NCI-H748 (cell line): Measurements from ENCODE around the gene MAP2K6.
"Not testable (repeated sequence)": the region's sequence is repeated elsewhere in the genome, so short reads cannot be mapped to it uniquely, and the experiment has no call there.

Source experiments
- DNase-seq: peaks from one replicate; lab custom pipeline; 2025; ENCODE audit not compliant: unreplicated experiment; lab: John Stamatoyannopoulos, UW

Gene MAP2K6

DNA sequence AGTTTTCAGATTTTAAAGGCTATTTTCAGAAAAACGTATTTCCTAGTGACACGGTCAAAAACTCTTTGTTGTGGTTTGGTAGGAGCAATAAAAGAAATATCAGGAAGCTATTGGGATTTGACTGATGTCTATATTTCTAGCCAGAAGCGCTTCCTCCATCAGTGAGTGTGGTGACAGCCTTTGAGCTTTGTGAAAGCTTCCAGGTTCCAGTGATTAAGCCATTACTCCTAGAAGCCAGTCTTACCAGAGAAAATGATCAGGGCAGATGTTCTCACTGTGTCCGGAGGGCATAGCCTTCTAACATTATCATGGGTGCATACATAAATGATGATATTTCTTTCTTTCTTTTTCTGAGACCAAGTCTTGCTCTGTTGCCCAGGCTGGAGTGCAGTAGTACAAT is 39.6 kb downstream of the MAP2K6 start:
- no peak for DNase-seq

- DNase-seq = no peak
Measured at GRCh38 chr17:69455040-69455439, 40.5 kb downstream of the MAP2K6 start.

- no peak for DNase-seq
Measured at GRCh38 chr17:69457603-69458002, 43.1 kb downstream of the MAP2K6 start.

GRCh38 chr17:69460963-69461922 is 46.7 kb downstream of the MAP2K6 start:
- no peak for DNase-seq

- DNase-seq = no peak
Measured at GRCh38 chr17:69461951-69462369, 47.5 kb downstream of the MAP2K6 start.

- no peak for DNase-seq
Measured at GRCh38 chr17:69462882-69463281, 48.4 kb downstream of the MAP2K6 start.

DNA sequence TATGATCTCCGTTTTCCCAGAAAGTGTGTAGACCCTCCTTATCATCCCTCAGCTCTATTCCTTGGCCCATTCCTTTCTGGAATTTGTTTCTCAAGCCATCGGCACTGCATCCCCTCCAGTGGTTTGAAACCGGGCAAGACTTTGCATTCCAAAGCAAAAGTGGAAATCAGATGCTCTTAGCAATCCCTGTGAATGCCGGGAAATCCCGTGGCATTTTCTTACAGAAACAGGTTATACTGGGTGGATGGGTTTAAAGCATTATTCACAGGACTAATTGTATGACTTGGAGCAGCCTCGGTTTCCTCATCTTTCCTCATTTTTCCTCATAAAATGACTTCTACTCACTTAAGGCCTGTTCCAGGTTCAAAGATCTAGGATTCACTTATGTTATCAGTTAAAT is 52.0 kb downstream of the MAP2K6 start:
- DNase-seq = no peak

DNA sequence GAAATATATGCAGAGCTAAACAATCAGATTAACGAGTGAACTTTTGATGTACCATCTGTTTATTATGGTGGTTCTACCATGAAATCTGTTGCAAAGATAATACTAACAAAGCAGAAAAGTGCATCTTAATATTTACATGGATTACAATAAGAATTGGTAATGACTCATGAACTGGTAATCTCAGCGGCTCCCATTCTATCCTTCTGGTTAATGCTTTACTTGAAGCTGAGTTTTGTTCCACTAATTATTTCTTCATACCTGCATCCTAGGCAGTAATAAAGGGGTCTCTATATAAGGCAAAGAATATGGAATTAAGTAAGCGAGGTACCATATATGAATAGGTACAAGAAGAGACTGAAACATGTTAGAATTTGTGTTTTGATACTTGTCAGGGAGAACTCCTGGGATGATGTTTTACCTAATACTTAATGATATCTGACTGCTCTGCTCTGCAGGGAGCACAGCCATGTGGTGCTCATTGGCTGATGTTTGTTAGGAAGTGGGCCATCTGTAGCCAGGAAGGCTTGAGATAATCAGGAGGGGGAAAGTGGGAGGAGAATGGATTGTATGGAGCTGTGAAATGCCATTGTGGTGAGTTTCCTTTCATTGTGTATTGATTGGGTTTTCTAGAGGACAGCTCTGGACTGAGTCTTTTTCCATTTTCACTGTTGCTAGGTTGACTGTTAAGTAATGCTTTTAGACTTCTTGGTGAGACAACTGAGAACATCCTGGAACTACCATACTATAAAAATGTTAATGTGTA is 52.6 kb downstream of the MAP2K6 start:
- DNase-seq = peak; percentile 35

GRCh38 chr17:69468207-69468606 is 53.7 kb downstream of the MAP2K6 start:
- peak; percentile 18 for DNase-seq

- DNase-seq = no peak
Measured at GRCh38 chr17:69470702-69471101, 56.2 kb downstream of the MAP2K6 start.

DNA sequence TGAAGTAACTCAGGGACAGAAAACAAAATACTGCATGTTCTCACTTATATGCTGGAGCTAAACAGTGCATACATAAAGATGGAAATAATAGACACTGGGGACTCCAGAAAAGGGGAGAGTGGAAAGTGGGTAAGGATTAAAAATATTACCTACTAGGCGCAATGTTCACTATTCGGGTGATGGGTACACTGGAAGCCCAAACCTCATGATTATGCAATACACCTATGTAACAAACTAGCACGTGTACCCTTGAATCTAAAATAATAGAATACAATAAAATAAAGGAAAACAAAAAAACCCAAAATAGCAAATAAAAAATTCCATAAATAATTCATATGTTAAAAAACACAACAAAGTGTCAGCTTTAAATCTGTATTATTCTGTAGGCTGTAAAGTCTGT is 56.9 kb downstream of the MAP2K6 start:
- DNase-seq = no peak

DNA sequence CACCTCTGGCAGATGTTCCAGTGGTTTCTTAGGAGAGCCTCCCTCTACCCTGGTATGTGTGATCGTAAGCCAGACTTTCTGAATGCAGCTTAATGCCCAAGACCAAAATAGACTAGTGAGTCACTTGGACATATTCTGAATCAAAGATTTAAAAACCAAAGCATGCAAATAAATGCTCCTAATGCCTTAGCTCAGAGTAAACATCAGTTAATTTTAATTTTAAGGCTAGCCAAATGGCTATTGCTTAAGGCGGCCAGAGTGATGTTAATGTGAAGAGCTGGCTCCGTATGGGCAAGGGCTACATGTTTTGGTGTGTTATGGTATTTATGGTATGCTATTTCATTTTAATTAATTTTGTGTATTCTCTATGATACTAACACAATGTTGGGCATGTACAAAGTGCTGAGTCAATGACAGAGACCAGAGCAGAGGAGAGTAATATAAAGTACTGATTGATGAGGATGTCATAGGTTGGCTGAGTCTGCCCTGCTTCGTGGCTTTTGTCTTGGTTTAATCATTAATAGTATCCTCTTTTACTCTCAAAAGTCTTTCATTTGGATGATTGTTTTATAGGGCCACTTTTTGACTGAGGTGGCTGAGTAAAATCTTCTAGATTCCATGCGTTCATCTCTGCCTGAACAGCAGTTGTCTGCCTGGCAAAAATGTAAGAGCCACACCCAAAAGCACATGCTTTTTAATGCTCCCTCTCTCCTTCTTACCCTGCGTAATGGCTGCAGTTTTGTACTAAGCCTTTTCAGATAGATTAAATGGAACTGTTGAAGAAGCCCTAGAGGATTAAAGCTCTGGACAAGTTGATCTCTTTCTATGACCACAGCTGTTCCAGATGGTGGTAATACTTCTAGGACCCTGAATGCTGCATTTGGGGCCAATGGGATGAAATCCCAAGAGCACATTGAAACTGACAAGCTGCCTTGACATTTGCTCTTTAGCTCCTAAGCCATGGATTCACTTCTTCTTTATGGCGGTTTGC is 59.6 kb downstream of the MAP2K6 start:
- DNase-seq = no peak

GRCh38 chr17:69477204-69477902 is 62.9 kb downstream of the MAP2K6 start:
- no peak for DNase-seq

DNA sequence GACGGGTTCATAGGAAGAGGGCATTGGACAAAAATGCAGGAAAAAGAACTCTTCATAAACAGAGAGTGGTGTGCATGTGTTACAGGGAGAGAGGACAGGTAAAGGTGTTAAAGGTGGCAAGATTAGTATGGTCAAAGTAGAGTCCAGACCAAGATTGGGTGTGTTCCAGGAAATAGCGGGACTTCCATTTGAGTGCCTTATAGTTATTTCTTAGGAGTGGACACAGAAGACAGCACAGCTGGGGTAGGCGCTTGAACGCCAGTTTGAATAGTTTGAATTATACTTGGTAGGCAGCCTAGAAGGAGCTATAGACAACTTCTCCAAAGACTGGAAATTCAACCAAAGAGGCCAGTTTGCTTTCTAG is 63.4 kb downstream of the MAP2K6 start:
- DNase-seq = no peak

DNA sequence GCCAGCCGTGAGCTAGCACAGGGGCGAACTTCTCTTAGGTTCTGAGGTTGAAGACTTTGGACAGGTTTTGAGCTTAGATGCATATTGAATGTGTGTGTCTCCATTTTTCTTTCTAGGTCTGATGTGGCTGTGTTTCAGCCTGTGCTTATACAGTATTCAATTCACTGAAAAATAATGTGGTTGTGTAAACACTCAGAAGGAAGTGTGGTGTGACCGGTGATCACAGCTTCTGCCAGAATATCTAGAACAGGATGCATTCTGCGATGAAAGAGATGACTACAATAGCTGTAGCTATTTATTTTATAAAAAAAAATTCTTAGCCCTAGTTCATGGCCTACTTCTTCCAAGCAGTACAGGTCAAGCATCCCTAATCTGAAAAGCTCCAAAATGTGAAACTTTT is 64.4 kb downstream of the MAP2K6 start:
- DNase-seq = no peak

DNA sequence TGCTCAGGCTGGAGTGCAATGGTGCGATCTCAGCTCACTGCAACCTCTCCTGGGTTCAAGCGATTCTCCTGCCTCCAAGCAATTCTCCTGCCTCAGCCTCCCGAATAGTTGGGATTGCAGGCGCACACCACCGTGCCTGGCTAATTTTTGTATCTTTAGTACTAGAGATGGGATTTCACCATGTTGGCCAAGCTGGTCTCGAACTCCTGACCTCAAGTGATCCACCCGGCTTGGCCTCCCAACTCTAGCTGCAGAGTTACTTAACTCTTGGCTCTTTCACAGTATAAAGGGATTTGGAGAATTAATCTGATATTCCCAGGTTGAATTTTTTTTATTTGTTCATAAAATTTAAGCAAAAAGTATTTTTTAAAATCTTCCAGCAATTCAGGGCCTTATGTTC is 65.3 kb downstream of the MAP2K6 start:
- not testable (repeated sequence) for DNase-seq

DNA sequence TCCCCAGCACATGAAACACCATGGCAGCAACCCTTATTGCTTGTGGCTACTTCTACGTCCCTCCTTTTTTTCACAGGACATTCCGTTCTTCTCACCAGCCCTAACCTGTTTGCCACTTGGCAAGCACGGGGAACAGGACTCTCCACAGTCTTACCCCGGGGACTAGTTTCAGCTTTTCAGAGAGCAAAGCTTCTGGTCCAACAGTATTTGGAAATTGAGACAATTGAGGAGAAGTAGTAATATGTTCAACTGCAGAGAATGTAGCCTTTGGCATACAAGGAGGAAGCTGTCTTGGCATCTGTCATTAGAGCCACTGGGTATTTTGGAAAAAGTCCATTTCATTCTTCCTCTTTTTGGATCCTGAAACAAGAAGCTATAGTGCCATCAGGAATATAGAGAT is 65.7 kb downstream of the MAP2K6 start:
- no peak for DNase-seq

DNA sequence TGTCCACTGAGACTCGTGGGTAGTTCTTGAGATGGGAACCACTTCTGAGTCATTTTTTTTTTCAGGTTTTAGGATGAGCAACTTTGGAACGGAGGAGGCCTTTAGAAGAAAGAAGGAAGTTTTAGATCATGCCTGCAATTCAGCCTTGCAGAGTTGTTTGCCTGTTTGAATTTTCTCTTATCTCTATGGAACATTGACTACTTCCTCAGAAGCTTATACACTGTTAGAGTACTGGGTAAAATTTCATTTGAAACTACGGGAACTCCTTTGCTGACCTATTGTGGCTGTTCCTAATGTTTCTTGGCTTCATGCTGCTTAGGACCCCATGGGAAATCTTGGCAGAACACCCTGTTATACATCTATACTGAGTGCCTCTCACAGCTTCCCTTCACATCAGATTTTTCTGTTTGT is 70.8 kb downstream of the MAP2K6 start:
- no peak for DNase-seq

DNA sequence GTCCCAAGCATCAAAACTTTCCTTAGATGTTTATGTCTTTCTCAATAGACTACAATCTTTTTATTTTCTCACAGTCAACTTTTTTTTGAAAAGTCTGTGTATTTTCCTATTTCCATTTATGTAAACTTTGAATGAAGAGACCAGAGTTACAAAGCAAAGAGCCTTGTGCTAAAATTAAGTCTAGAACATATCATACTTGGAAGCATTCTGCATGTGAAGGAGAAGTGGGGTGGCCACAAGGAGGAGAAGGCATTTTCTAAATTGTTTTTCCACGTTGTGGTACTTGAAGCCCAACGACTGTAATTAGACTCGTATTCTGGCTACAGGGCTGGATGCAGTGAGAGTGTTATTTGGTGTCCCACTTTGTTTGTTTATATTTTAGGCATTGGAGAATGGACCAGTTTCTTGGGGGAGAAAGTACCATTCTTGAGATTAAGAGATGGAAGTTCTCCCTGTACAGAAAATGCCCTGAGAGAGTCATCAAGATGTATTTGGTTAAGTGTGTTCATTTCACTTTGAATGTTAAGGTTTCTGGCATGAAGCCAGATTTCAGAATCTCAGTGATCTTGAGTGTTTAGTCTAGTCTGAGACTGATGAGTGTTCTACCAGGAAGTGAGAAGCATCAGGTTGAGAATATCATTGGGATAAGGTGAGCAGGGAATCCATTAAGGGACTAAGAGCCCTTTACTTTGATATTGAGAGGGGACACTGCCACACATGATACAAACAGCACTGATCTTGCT is 71.6 kb downstream of the MAP2K6 start:
- peak; percentile 24 for DNase-seq
